Erythroblast (primary cell): ENCODE results near the gene CELF2.

ENCODE experiments used
- GATA1 ChIP-seq: IDR thresholded peaks from 2 replicates; pipeline ENCODE4 v1.6.1; 2011; ENCODE audit warnings: low read depth, mild to moderate bottlenecking, control low read depth, low read length, moderate library complexity
- POLR2A ChIP-seq: IDR thresholded peaks from 2 replicates; pipeline ENCODE4 v1.6.1; 2011; ENCODE audit warnings: mild to moderate bottlenecking, low read length

- no peak for TF ChIP-seq POLR2A
- no peak for TF ChIP-seq GATA1
These were observed 10.1 kb upstream of the CELF2 start for GRCh38 chr10:11007476-11008020.
